IMR-90 (cell line): ENCODE measurements around the gene NTRK3. TPM values are rescaled to one million over a fixed set of nuclear protein-coding genes. Genes with fewer than 3 reads are reported as not detected.

Source experiments
- ATAC-seq: fragments of 200-7000 bp; cut with Tn5 transposase; 2 replicates; pipeline ENCODE4 v1.9.1; 2020; ENCODE audit warnings: low read depth, mild to moderate bottlenecking, moderate library complexity
- BruUV-seq: library from RNA; stranded (reverse); fragments of 400-500 nt; replicated peaks from 2 replicates; lab custom pipeline; 2021; lab: Mats Ljungman, UMichigan
- CTCF ChIA-PET: fragments of 300-600 bp; formaldehyde crosslinking; extraction: SDS; loops from one replicate; lab custom pipeline; 2021; ENCODE audit warnings: antibody characterized with exemption; lab: Yijun Ruan, JAX
- POLR2A ChIA-PET: fragments of 300-600 bp; sonication (Branson Sonifier 250); formaldehyde crosslinking; loops from one replicate; lab custom pipeline; 2022; ENCODE audit warnings: antibody characterized with exemption; ENCODE audit not compliant: unreplicated experiment; lab: Charles Lee
- DNase-seq: peaks from one replicate; pipeline ENCODE4 v3.0.0; 2013
- H2AFZ ChIP-seq: replicated peaks from 2 replicates; pipeline ENCODE3; 2013; ENCODE audit warnings: low read length, mild to moderate bottlenecking; ENCODE audit not compliant: poor library complexity
- H2AK5ac ChIP-seq: 2 replicates; pipeline ENCODE4 v1.6.1; 2013; ENCODE audit warnings: low read depth, low read length, inconsistent platforms
- H2AK9ac ChIP-seq: replicated peaks from 2 replicates; pipeline ENCODE3; 2013; ENCODE audit warnings: mild to moderate bottlenecking, low read depth, low read length, moderate library complexity; ENCODE audit not compliant: poor library complexity
- H2BK120ac ChIP-seq: 2 replicates; pipeline ENCODE4 v1.6.1; 2013; ENCODE audit warnings: low read depth, low read length, inconsistent platforms
- H2BK15ac ChIP-seq: 3 replicates; pipeline ENCODE4 v1.6.1; 2013; ENCODE audit warnings: low read depth, low read length, inconsistent platforms
- H2BK20ac ChIP-seq: 2 replicates; pipeline ENCODE4 v1.6.1; 2013; ENCODE audit warnings: low read depth, mild to moderate bottlenecking, inconsistent platforms, low read length, moderate library complexity
- H2BK5ac ChIP-seq: 2 replicates; pipeline ENCODE4 v1.6.1; 2013; ENCODE audit warnings: mild to moderate bottlenecking, low read depth, low read length, inconsistent platforms; ENCODE audit not compliant: poor library complexity, severe bottlenecking
- H3K14ac ChIP-seq: replicated peaks from 2 replicates; pipeline ENCODE4 v1.6.1; 2013; ENCODE audit warnings: low read depth, low read length, inconsistent platforms
- H3K18ac ChIP-seq: 2 replicates; pipeline ENCODE4 v1.6.1; 2013; ENCODE audit warnings: low read depth, low read length, control low read depth
- H3K23ac ChIP-seq: 2 replicates; pipeline ENCODE4 v1.6.1; 2013; ENCODE audit warnings: low read depth, low read length, inconsistent platforms
- H3K27ac ChIP-seq: 2 replicates; pipeline ENCODE4 v1.5.1; 2013; ENCODE audit warnings: mild to moderate bottlenecking, control low read depth, low read length; ENCODE audit not compliant: insufficient read depth
- H3K27me3 ChIP-seq: 2 replicates; pipeline ENCODE4 v1.6.1; 2013; ENCODE audit warnings: low read length; ENCODE audit not compliant: control insufficient read depth, insufficient read depth
- H3K36me3 ChIP-seq: 2 replicates; pipeline ENCODE4 v1.6.1; 2013; ENCODE audit warnings: low read length, mixed read lengths; ENCODE audit not compliant: control insufficient read depth, insufficient read depth
- H3K4ac ChIP-seq: 2 replicates; pipeline ENCODE4 v1.6.1; 2013; ENCODE audit warnings: low read depth, low read length, inconsistent platforms
- H3K4me1 ChIP-seq: 2 replicates; pipeline ENCODE4 v1.6.1; 2013; ENCODE audit warnings: low read length, mixed read lengths; ENCODE audit not compliant: control insufficient read depth, insufficient read depth
- H3K4me2 ChIP-seq: 2 replicates; pipeline ENCODE4 v1.6.1; 2013; ENCODE audit warnings: low read depth, mild to moderate bottlenecking, control low read depth, low read length, moderate library complexity
- H3K4me3 ChIP-seq: 2 replicates; pipeline ENCODE4 v1.5.1; 2013; ENCODE audit warnings: low read depth, mild to moderate bottlenecking, control low read depth, low read length, moderate library complexity; ENCODE audit not compliant: insufficient read depth
- H3K56ac ChIP-seq: 2 replicates; pipeline ENCODE4 v1.6.1; 2013; ENCODE audit warnings: low read length, inconsistent platforms; ENCODE audit not compliant: insufficient read depth; ENCODE audit errors: extremely low read depth
- H3K79me1 ChIP-seq, 2 experiments: 2 replicates each; pipeline ENCODE4 v1.6.1; 2013; ENCODE audit warnings: low read length in 2 of 2, inconsistent platforms in 1 of 2, low read depth in 1 of 2
- H3K9ac ChIP-seq: 2 replicates; pipeline ENCODE4 v1.6.1; 2013; ENCODE audit warnings: low read depth, low read length, control low read depth
- H3K9me1 ChIP-seq: 2 replicates; pipeline ENCODE4 v1.6.1; 2013; ENCODE audit warnings: low read length, inconsistent platforms; ENCODE audit not compliant: insufficient read depth
- H3K9me3 ChIP-seq: 2 replicates; pipeline ENCODE4 v1.6.1; 2013; ENCODE audit warnings: low read length; ENCODE audit not compliant: control insufficient read depth, insufficient read depth
- H4K20me1 ChIP-seq: 2 replicates; pipeline ENCODE4 v1.6.1; 2013; ENCODE audit warnings: low read length, inconsistent platforms; ENCODE audit not compliant: insufficient read depth
- H4K5ac ChIP-seq: 2 replicates; pipeline ENCODE4 v1.6.1; 2013; ENCODE audit warnings: mild to moderate bottlenecking, low read depth, low read length, control low read depth
- H4K8ac ChIP-seq, 2 experiments: 2 replicates each; pipeline ENCODE4 v1.6.1; 2013; ENCODE audit warnings: low read depth in 2 of 2, low read length in 2 of 2, control low read depth in 1 of 2, inconsistent platforms in 1 of 2
- H4K91ac ChIP-seq: 2 replicates; pipeline ENCODE4 v1.6.1; 2013; ENCODE audit warnings: low read depth, low read length, inconsistent platforms; ENCODE audit not compliant: insufficient read depth
- CEBPB ChIP-seq: IDR thresholded peaks from 2 replicates; pipeline ENCODE4 v1.6.1; 2012; ENCODE audit warnings: low read depth, low read length, improper control_type of control experiment
- CHD1 ChIP-seq: IDR thresholded peaks from 2 replicates; pipeline ENCODE4 v1.6.1; 2012; ENCODE audit warnings: low read depth, low read length, improper control_type of control experiment
- ELK1 ChIP-seq: fragments of 150-350 bp; IDR thresholded peaks from 2 replicates; pipeline ENCODE4 v1.6.1; 2016; ENCODE audit warnings: low read depth, mild to moderate bottlenecking, low read length, moderate library complexity, borderline replicate concordance
- FOS ChIP-seq: fragments of 150-350 bp; IDR thresholded peaks from 2 replicates; pipeline ENCODE4 v1.6.1; 2016; ENCODE audit warnings: low read depth, low read length
- MAFK ChIP-seq: IDR thresholded peaks from 2 replicates; pipeline ENCODE4 v1.6.1; 2012; ENCODE audit warnings: low read depth, low read length, improper control_type of control experiment
- MAZ ChIP-seq: IDR thresholded peaks from 2 replicates; pipeline ENCODE4 v1.6.1; 2012; ENCODE audit warnings: low read depth, mild to moderate bottlenecking, low read length, improper control_type of control experiment, moderate library complexity, borderline replicate concordance
- MXI1 ChIP-seq: IDR thresholded peaks from 2 replicates; pipeline ENCODE4 v1.6.1; 2012; ENCODE audit warnings: low read depth, mild to moderate bottlenecking, low read length, moderate library complexity, borderline replicate concordance
- NFE2L2 ChIP-seq: fragments of 150-350 bp; IDR thresholded peaks from 2 replicates; pipeline ENCODE4 v1.6.1; 2016; ENCODE audit warnings: low read depth, mild to moderate bottlenecking, low read length
- RAD21 ChIP-seq: IDR thresholded peaks from 2 replicates; pipeline ENCODE4 v1.6.1; 2012; ENCODE audit warnings: low read length, improper control_type of control experiment
- RCOR1 ChIP-seq: IDR thresholded peaks from 2 replicates; pipeline ENCODE4 v1.6.1; 2012; ENCODE audit warnings: mild to moderate bottlenecking, low read length, improper control_type of control experiment; ENCODE audit not compliant: insufficient replicate concordance
- RFX5 ChIP-seq: IDR thresholded peaks from 2 replicates; pipeline ENCODE4 v1.8.0; 2012; ENCODE audit warnings: low read depth, mild to moderate bottlenecking, low read length, moderate library complexity
- SMC3 ChIP-seq: fragments of 150-350 bp; IDR thresholded peaks from 2 replicates; pipeline ENCODE4 v1.6.1; 2016; ENCODE audit warnings: low read depth, mild to moderate bottlenecking, antibody characterized with exemption, low read length, moderate library complexity
- USF2 ChIP-seq: fragments of 150-350 bp; IDR thresholded peaks from 2 replicates; pipeline ENCODE4 v1.6.1; 2017; ENCODE audit warnings: mild to moderate bottlenecking, antibody characterized with exemption, low read length, low read depth
- WGBS, 2 experiments: methylation state at CpG; one replicate each; pipeline versions ENCODE4 v1.1.5 to v1.1.7; 2013; ENCODE audit warnings: missing lambda C conversion rate in 2 of 2; ENCODE audit not compliant: insufficient read length in 1 of 2; ENCODE audit errors: extremely low coverage in 2 of 2; 5-methylcytosine and 5-hydroxymethylcytosine counted together
- dilution Hi-C: fragments of 300-500 bp; cut with HindIII; formaldehyde crosslinking; loops from one replicate; pipeline ENCODE4 v1.14.3; 2018; ENCODE audit warnings: low sequenced_read_pairs; ENCODE audit not compliant: unreplicated experiment
- in situ Hi-C: fragments of 300-500 bp; cut with MboI; formaldehyde crosslinking; loops from 3 replicates; pipeline ENCODE4 v1.14.3; 2019; ENCODE audit warnings: low sequenced_read_pairs, inconsistent platforms, mixed read lengths
- intact Hi-C: fragments of 100-400 bp; cut with micrococcal nuclease; formaldehyde crosslinking; loops from 2 replicates; pipeline ENCODE4 v1.10.0; 2022
- polyA plus RNA-seq, 3 experiments: library from polyadenylated mRNA; depleted of rRNA; stranded (reverse); fragments of >200 nt; gene quantifications; 2 replicates each; pipeline ENCODE4 v1.2.3, GENCODE V29; 2012; ENCODE audit warnings: low replicate concordance in 1 of 3
- total RNA-seq: library from RNA; depleted of rRNA; stranded (reverse); fragments of >200 nt; gene quantifications from 2 replicates; pipeline ENCODE4 v1.2.3, GENCODE V29; 2012

The NTRK3 gene
- total and polyA plus RNA-seq, 2 of the 4 experiments (the other 2 are of a cell fraction) = under 0.01 to 0.15 TPM

- Histone ChIP-seq H3K79me1 (no peaks in the 10 kb centered on the region), H3K9me1 (no peaks in the 10 kb centered on the region), H3K9ac (no peak overlapping the region), H4K91ac (no peak overlapping the region), H3K9me3 (no peaks in the 10 kb centered on the region; the same call in 1 of the 2 replicates), H4K5ac (no peak overlapping the region), H3K23ac (no peak overlapping the region), H3K4ac (no peak overlapping the region), H3K4me1 (no peaks in the 10 kb centered on the region), H2BK15ac (no peak overlapping the region), H2AFZ (peak overlapping the region; percentile 43), H4K8ac (no peak overlapping the region), H3K4me3 (no peak overlapping the region), H4K20me1 (no peaks in the 10 kb centered on the region), H2BK120ac (no peak overlapping the region), H3K4me2 (no peak overlapping the region), H3K36me3 (no peaks in the 10 kb centered on the region), H3K14ac (no peak overlapping the region), H3K56ac (no peak overlapping the region), H3K18ac (no peak overlapping the region), H2BK5ac (no peak overlapping the region), H3K27me3 (no peaks in the 10 kb centered on the region), H2AK9ac (no peak overlapping the region), H2BK20ac (no peak overlapping the region), H2AK5ac (no peak overlapping the region), H3K27ac (no peak overlapping the region)
- ATAC-seq (no peak), DNase-seq (no peak)
- no TSS peak for BruUV-seq
- intact Hi-C loops (no loop called here), dilution Hi-C loops (no loop called here), in situ Hi-C loops (no loop called here)
- ChIA-PET CTCF (no interaction called here), POLR2A (no interaction called here)
- WGBS, 2 experiments = no CpG with 5 or more reads among the region's 7 CpGs
- TF ChIP-seq ELK1 (no peak), RFX5 (no peak), NFE2L2 (no peak), USF2 (no peak), SMC3 (no peak), CEBPB (no peak), MXI1 (no peak), MAFK (no peak), RAD21 (no peak), MAZ (no peak), CHD1 (no peak), FOS (no peak), RCOR1 (no peak)
Measured at GRCh38 chr15:87985451-87985850, 271.1 kb downstream of the NTRK3 start.
